ENCODE results near the gene TGFBR2.
A peak's percentile ranks its signal among the peaks of the same experiment; 100 is the strongest.

TGFBR2 gene

DNA sequence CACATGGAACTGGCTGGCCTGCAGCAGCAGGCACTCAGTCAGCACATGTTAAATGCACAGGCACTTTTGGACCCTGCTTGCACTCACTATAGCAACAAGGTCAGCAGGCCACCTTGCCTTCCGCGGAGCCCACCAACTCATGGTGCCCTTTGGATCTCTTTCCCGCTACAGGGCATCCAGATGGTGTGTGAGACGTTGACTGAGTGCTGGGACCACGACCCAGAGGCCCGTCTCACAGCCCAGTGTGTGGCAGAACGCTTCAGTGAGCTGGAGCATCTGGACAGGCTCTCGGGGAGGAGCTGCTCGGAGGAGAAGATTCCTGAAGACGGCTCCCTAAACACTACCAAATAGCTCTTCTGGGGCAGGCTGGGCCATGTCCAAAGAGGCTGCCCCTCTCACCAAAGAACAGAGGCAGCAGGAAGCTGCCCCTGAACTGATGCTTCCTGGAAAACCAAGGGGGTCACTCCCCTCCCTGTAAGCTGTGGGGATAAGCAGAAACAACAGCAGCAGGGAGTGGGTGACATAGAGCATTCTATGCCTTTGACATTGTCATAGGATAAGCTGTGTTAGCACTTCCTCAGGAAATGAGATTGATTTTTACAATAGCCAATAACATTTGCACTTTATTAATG lies 85.0 kb downstream of the TGFBR2 start:
- no peak for DNase-seq
- TF ChIP-seq, protein P1, sequence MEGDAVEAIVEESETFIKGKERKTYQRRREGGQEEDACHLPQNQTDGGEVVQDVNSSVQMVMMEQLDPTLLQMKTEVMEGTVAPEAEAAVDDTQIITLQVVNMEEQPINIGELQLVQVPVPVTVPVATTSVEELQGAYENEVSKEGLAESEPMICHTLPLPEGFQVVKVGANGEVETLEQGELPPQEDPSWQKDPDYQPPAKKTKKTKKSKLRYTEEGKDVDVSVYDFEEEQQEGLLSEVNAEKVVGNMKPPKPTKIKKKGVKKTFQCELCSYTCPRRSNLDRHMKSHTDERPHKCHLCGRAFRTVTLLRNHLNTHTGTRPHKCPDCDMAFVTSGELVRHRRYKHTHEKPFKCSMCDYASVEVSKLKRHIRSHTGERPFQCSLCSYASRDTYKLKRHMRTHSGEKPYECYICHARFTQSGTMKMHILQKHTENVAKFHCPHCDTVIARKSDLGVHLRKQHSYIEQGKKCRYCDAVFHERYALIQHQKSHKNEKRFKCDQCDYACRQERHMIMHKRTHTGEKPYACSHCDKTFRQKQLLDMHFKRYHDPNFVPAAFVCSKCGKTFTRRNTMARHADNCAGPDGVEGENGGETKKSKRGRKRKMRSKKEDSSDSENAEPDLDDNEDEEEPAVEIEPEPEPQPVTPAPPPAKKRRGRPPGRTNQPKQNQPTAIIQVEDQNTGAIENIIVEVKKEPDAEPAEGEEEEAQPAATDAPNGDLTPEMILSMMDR (IDR thresholded peaks at IDR 0.05), result no peak
- intact Hi-C loops (cut with DNase I; ENCODE audit: low total_unique reads), result loop anchor here (5.0 kb wide), 1 partner anchor 574 kb away; no protein-coding TSS in a partner anchor
- H3K27me3 ChIP-seq, result no peaks in the 10 kb centered on the region
- no peaks in the 10 kb centered on the region for H3K9me3 ChIP-seq
- peaks cover 0 to 84% (median 48%) of the 10 kb centered on the region in 4 donors for H3K4me1 ChIP-seq
- no peak overlapping the region for H3K4me3 ChIP-seq
- H3K27ac ChIP-seq, result peak overlapping the region; percentile 61 to 77
- peaks cover 39 to 53% (median 48%) of the 10 kb centered on the region in 3 donors for H3K36me3 ChIP-seq

DNA sequence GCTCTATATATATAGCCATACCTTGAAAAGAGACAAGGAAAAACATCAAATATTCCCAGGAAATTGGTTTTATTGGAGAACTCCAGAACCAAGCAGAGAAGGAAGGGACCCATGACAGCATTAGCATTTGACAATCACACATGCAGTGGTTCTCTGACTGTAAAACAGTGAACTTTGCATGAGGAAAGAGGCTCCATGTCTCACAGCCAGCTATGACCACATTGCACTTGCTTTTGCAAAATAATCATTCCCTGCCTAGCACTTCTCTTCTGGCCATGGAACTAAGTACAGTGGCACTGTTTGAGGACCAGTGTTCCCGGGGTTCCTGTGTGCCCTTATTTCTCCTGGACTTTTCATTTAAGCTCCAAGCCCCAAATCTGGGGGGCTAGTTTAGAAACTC lies 85.5 kb downstream of the TGFBR2 start:
- H3K36me3 ChIP-seq, result peaks cover 36 to 55% (median 48%) of the 10 kb centered on the region in 3 donors

DNA sequence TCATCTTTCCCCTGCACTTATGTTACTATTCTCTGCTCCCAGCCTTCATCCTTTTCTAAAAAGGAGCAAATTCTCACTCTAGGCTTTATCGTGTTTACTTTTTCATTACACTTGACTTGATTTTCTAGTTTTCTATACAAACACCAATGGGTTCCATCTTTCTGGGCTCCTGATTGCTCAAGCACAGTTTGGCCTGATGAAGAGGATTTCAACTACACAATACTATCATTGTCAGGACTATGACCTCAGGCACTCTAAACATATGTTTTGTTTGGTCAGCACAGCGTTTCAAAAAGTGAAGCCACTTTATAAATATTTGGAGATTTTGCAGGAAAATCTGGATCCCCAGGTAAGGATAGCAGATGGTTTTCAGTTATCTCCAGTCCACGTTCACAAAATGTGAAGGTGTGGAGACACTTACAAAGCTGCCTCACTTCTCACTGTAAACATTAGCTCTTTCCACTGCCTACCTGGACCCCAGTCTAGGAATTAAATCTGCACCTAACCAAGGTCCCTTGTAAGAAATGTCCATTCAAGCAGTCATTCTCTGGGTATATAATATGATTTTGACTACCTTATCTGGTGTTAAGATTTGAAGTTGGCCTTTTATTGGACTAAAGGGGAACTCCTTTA lies 86.2 kb downstream of the TGFBR2 start:
- intact Hi-C loops (cut with DNase I; ENCODE audit: low total_unique reads), result loop anchor here (5.0 kb wide), 1 partner anchor 575 kb away; no protein-coding TSS in a partner anchor
- Histone ChIP-seq H3K4me1 (peaks cover 0 to 80% (median 50%) of the 10 kb centered on the region in 4 donors), H3K27ac (peak overlapping the region; percentile 61 to 77), H3K4me3 (no peak overlapping the region), H3K27me3 (no peaks in the 10 kb centered on the region), H3K9me3 (no peaks in the 10 kb centered on the region), H3K36me3 (peaks cover 30 to 52% (median 48%) of the 10 kb centered on the region in 3 donors)
- no peak for DNase-seq
- TF ChIP-seq, protein P1 (IDR thresholded peaks at IDR 0.05), result no peak

More for the DNA sequence above, 85.5 kb downstream of the TGFBR2 start:
- no peak for DNase-seq
- Histone ChIP-seq H3K4me1 (peaks cover 0 to 84% (median 51%) of the 10 kb centered on the region in 4 donors), H3K9me3 (no peaks in the 10 kb centered on the region), H3K27me3 (no peaks in the 10 kb centered on the region), H3K27ac (peak overlapping the region; percentile 61 to 77), H3K4me3 (no peak overlapping the region)
- intact Hi-C loops (cut with DNase I; ENCODE audit: low total_unique reads), result loop anchor here (5.0 kb wide), 1 partner anchor 575 kb away; no protein-coding TSS in a partner anchor
- TF ChIP-seq, protein P1 (IDR thresholded peaks at IDR 0.05), result no peak

DNA sequence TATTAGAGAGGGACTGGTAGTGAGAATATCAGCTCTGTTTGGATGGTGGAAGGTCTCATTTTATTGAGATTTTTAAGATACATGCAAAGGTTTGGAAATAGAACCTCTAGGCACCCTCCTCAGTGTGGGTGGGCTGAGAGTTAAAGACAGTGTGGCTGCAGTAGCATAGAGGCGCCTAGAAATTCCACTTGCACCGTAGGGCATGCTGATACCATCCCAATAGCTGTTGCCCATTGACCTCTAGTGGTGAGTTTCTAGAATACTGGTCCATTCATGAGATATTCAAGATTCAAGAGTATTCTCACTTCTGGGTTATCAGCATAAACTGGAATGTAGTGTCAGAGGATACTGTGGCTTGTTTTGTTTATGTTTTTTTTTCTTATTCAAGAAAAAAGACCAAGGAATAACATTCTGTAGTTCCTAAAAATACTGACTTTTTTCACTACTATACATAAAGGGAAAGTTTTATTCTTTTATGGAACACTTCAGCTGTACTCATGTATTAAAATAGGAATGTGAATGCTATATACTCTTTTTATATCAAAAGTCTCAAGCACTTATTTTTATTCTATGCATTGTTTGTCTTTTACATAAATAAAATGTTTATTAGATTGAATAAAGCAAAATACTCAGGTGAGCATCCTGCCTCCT lies 87.2 kb downstream of the TGFBR2 start:
- TF ChIP-seq, protein P1 (IDR thresholded peaks at IDR 0.05), result peak; percentile 74 to 92
- Histone ChIP-seq H3K9me3 (no peaks in the 10 kb centered on the region), H3K4me3 (no peak overlapping the region), H3K27me3 (no peaks in the 10 kb centered on the region), H3K27ac (peak overlapping the region in 1 of 2 donors; percentile 77), H3K4me1 (peaks cover 0 to 70% (median 41%) of the 10 kb centered on the region in 4 donors), H3K36me3 (peaks cover 21 to 50% (median 48%) of the 10 kb centered on the region in 3 donors)
- DNase-seq, result no peak
- intact Hi-C loops (cut with DNase I; ENCODE audit: low total_unique reads), result loop anchor here (5.0 kb wide), 1 partner anchor 576 kb away; no protein-coding TSS in a partner anchor

DNA sequence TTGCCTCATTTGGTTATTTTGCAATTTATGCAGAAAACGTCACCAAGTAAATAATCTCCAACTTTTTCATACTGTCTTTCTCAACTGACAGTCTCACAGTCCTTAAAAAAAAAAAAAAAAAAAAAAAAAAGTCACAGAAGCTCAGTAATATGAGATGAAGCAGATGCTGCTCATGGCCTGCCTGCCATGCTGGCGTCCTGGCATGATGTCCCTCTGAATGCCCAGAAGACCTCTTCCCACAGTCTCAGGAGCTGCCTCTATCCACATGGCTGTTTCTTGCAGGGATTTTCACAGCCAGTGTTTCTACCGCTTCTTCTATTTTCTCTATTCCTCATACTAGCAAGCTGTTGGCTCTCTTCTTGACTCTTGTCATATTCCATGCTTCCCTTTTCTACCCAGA lies 87.7 kb downstream of the TGFBR2 start:
- Histone ChIP-seq H3K4me3 (no peak overlapping the region), H3K4me1 (peaks cover 0 to 65% (median 36%) of the 10 kb centered on the region in 4 donors), H3K9me3 (no peaks in the 10 kb centered on the region), H3K27ac (no peak overlapping the region), H3K27me3 (no peaks in the 10 kb centered on the region), H3K36me3 (peaks cover 21 to 50% (median 48%) of the 10 kb centered on the region in 3 donors)
- TF ChIP-seq, protein P1 (IDR thresholded peaks at IDR 0.05), result no peak
- intact Hi-C loops (cut with DNase I; ENCODE audit: low total_unique reads), result loop anchor here (5.0 kb wide), 1 partner anchor 577 kb away; no protein-coding TSS in a partner anchor
- DNase-seq, result no peak
